ENCODE measurements around the gene UGT1A3.

The UGT1A3 gene

GRCh38 chr2:233818639-233819621 lies 90.1 kb downstream of the UGT1A3 start:
- DNase-seq = no peak

GRCh38 chr2:233819884-233820773 lies 91.3 kb downstream of the UGT1A3 start:
- no peak for DNase-seq

- DNase-seq = no peak
Observed at GRCh38 chr2:233820774-233821105, 91.9 kb downstream of the UGT1A3 start.

GRCh38 chr2:233821196-233821595 lies 92.4 kb downstream of the UGT1A3 start:
- no peak for DNase-seq

- no peak for DNase-seq
Observed at GRCh38 chr2:233821709-233822100, 92.9 kb downstream of the UGT1A3 start.

- DNase-seq = no peak
Observed at GRCh38 chr2:233822101-233822771, 93.4 kb downstream of the UGT1A3 start.

Data from eye (tissue), 1 donor.